Endothelial cell (in vitro differentiated cells): Measurements from ENCODE around the gene BCAR3. TPM values are rescaled to one million over a fixed set of nuclear protein-coding genes. Genes with fewer than 3 reads are reported as not detected.
A peak's percentile ranks its signal among the peaks of the same experiment; 100 is the strongest.

Source experiments
- DNase-seq: peaks from one replicate; pipeline ENCODE4 v3.0.0; 2021; ENCODE audit warnings: low spot score
- H3K27ac Mint-ChIP-seq: one replicate; pipeline ENCODE4 v1.8.0; 2021; ENCODE audit warnings: mixed read lengths, inconsistent platforms; ENCODE audit not compliant: unreplicated experiment
- H3K27me3 Mint-ChIP-seq: one replicate; pipeline ENCODE4 v1.8.0; 2021; ENCODE audit warnings: mild to moderate bottlenecking, moderate library complexity, mixed read lengths, inconsistent platforms; ENCODE audit not compliant: unreplicated experiment
- H3K36me3 Mint-ChIP-seq: one replicate; pipeline ENCODE4 v1.8.0; 2021; ENCODE audit warnings: mild to moderate bottlenecking, low read depth, mixed read lengths, inconsistent platforms; ENCODE audit not compliant: unreplicated experiment
- H3K4me1 Mint-ChIP-seq: one replicate; pipeline ENCODE4 v1.8.0; 2021; ENCODE audit warnings: mild to moderate bottlenecking, mixed read lengths, inconsistent platforms; ENCODE audit not compliant: unreplicated experiment
- H3K4me3 Mint-ChIP-seq: one replicate; pipeline ENCODE4 v1.8.0; 2021; ENCODE audit warnings: mild to moderate bottlenecking, mixed read lengths, inconsistent platforms; ENCODE audit not compliant: unreplicated experiment
- H3K9me3 Mint-ChIP-seq: one replicate; pipeline ENCODE4 v1.8.0; 2021; ENCODE audit warnings: mixed read lengths, inconsistent platforms; ENCODE audit not compliant: unreplicated experiment
- total RNA-seq: library from RNA; stranded (reverse); fragmentation: NEBNext Ultra II Directional; extraction: Animal tissue kit (Norgen Biotek cat#: 25700); gene quantifications from one replicate; pipeline ENCODE4 v1.2.1, GENCODE V29; 2021; ENCODE audit not compliant: unreplicated experiment
- TF ChIP-seq, protein P1 (sequence below): fragments of 200-600 bp; sonication (generic); IDR thresholded peaks from one replicate; pipeline ENCODE4 v1.5.0; 2021; ENCODE audit warnings: antibody characterized with exemption; ENCODE audit not compliant: unreplicated experiment

The BCAR3 gene
- total RNA-seq, 1 donor from 2014 or later, result 19.9 TPM

DNA sequence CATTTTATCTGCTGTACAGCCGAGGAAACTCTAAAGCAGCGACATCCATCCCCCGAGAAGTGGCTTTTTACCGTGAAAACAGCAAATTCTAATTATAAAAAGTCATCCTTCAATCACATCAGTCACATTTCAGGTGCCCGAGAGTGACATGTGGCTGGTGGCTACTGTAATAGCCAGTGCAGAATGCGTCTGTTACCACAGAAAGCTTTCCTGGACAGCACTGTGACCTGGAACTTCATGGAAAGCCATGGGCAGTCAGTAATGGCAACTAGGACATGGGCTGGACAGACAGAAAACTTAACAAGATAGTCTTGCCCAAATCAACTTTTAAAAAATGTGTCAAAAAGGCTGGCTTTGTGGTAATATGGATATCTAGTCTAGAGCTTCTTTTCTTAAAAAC is 106.6 kb downstream of the BCAR3 start:
- H3K27ac Mint-ChIP-seq, result peak overlapping the region; percentile 13
- peaks cover 22% of the 10 kb centered on the region for H3K4me1 Mint-ChIP-seq
- peaks cover 12% of the 10 kb centered on the region for H3K27me3 Mint-ChIP-seq
- DNase-seq, result no peak
- peak overlapping the region; percentile 23 for H3K4me3 Mint-ChIP-seq
- peaks cover 32% of the 10 kb centered on the region for H3K36me3 Mint-ChIP-seq
- H3K9me3 Mint-ChIP-seq, result no peaks in the 10 kb centered on the region
- TF ChIP-seq, protein P1, sequence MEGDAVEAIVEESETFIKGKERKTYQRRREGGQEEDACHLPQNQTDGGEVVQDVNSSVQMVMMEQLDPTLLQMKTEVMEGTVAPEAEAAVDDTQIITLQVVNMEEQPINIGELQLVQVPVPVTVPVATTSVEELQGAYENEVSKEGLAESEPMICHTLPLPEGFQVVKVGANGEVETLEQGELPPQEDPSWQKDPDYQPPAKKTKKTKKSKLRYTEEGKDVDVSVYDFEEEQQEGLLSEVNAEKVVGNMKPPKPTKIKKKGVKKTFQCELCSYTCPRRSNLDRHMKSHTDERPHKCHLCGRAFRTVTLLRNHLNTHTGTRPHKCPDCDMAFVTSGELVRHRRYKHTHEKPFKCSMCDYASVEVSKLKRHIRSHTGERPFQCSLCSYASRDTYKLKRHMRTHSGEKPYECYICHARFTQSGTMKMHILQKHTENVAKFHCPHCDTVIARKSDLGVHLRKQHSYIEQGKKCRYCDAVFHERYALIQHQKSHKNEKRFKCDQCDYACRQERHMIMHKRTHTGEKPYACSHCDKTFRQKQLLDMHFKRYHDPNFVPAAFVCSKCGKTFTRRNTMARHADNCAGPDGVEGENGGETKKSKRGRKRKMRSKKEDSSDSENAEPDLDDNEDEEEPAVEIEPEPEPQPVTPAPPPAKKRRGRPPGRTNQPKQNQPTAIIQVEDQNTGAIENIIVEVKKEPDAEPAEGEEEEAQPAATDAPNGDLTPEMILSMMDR, result no peak

- Mint-ChIP-seq H3K9me3 (no peaks in the 10 kb centered on the region), H3K36me3 (peaks cover 34% of the 10 kb centered on the region), H3K27me3 (peaks cover 12% of the 10 kb centered on the region), H3K4me3 (peak overlapping the region; percentile 24), H3K4me1 (peaks cover 22% of the 10 kb centered on the region), H3K27ac (peak overlapping the region; percentile 10)
- TF ChIP-seq, protein P1, result no peak
- DNase-seq, result no peak
These were observed 107.1 kb downstream of the BCAR3 start for GRCh38 chr1:93574511-93574910.

GRCh38 chr1:93573940-93574469 is 107.6 kb downstream of the BCAR3 start:
- Mint-ChIP-seq H3K9me3 (no peaks in the 10 kb centered on the region), H3K4me1 (peaks cover 19% of the 10 kb centered on the region), H3K4me3 (peak overlapping the region; percentile 24), H3K36me3 (peaks cover 34% of the 10 kb centered on the region), H3K27ac (peak overlapping the region; percentile 10), H3K27me3 (peaks cover 12% of the 10 kb centered on the region)
- DNase-seq, result no peak
- TF ChIP-seq, protein P1, result no peak

DNA sequence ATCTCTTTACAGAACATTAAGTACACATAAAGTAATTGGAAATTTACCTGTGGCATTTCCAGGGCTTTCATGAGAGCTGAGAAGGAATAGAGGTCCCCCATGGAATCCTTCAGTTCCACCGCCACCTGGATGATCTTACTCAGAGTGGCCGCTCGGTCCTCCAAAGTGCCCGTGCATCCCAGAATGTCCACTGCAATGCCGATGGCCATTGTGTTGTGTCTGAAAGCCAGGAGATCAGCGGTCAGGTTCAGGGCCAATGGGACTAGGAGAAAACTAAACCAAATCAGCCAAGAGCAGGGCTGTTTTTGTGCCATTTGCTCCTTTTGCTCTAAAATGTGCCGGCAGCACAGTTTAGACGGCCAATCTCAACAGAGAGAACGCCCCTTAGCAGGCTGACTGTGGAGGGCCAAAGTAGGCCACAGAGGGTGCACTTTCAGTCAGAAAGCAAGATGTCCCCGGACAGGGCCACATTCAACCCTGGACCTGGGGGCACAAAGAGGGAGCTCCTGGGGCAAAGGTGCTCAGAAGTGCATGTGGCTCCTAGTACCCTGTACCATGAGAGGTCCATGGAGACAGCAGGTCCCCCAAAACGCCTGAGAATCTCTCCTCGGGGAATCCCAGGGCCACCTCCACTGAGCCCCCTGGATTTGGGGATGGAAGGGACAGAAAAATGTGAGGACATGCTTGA is 109.9 kb downstream of the BCAR3 start:
- Mint-ChIP-seq H3K36me3 (peaks cover 39% of the 10 kb centered on the region), H3K27ac (peak overlapping the region; percentile 97), H3K27me3 (peaks cover 3% of the 10 kb centered on the region), H3K4me1 (peaks cover 30% of the 10 kb centered on the region), H3K9me3 (no peaks in the 10 kb centered on the region), H3K4me3 (peak overlapping the region; percentile 75)
- TF ChIP-seq, protein P1, result no peak
- no peak for DNase-seq

DNA sequence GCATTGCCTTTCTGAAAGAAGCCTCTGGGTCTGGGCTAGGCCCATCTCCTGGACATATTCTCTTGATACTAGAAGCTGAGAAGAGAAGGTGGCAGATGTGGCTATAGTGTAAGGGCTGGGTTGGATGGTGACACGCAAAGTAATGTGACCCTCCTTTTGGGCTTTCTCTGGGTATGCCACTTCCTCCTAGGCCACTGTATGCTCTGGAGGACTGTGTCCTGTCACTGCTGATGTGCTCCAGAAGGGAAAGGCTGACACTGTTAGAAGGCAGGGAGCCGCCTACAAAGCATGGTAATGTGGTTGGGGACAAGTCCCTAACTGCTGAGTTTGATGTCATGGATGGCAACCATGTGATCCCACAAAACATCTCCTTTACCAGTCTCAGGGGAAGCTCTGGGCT is 112.1 kb downstream of the BCAR3 start:
- H3K27me3 Mint-ChIP-seq, result peaks cover 15% of the 10 kb centered on the region
- DNase-seq, result no peak
- peaks cover 41% of the 10 kb centered on the region for H3K36me3 Mint-ChIP-seq
- H3K4me1 Mint-ChIP-seq, result peaks cover 39% of the 10 kb centered on the region
- TF ChIP-seq, protein P1, result no peak
- no peak overlapping the region for H3K4me3 Mint-ChIP-seq
- H3K9me3 Mint-ChIP-seq, result no peaks in the 10 kb centered on the region
- no peak overlapping the region for H3K27ac Mint-ChIP-seq
